Stomach (tissue), 4 donors: ENCODE data around the gene RAI1.

Experiments
- EP300 ChIP-seq: sonication (generic); formaldehyde crosslinking; IDR thresholded peaks from one replicate; pipeline ENCODE4 v1.6.1; 2017; ENCODE audit warnings: antibody characterized with exemption
- TF ChIP-seq, protein P1 (sequence below), 7 experiments: fragments of 450-650 bp in 4 of 7; fragments of 200-600 bp in 3 of 7; sonication (generic) in 3 of 7; IDR thresholded peaks; one replicate each; pipeline ENCODE4 v1.5.1; 2016 to 2019; ENCODE audit warnings: antibody characterized with exemption in 7 of 7, control low read depth in 2 of 7, mild to moderate bottlenecking in 1 of 7

GRCh38 chr17:17849845-17850373 is 168.7 kb downstream of the RAI1 start:
- TF ChIP-seq, protein P1, sequence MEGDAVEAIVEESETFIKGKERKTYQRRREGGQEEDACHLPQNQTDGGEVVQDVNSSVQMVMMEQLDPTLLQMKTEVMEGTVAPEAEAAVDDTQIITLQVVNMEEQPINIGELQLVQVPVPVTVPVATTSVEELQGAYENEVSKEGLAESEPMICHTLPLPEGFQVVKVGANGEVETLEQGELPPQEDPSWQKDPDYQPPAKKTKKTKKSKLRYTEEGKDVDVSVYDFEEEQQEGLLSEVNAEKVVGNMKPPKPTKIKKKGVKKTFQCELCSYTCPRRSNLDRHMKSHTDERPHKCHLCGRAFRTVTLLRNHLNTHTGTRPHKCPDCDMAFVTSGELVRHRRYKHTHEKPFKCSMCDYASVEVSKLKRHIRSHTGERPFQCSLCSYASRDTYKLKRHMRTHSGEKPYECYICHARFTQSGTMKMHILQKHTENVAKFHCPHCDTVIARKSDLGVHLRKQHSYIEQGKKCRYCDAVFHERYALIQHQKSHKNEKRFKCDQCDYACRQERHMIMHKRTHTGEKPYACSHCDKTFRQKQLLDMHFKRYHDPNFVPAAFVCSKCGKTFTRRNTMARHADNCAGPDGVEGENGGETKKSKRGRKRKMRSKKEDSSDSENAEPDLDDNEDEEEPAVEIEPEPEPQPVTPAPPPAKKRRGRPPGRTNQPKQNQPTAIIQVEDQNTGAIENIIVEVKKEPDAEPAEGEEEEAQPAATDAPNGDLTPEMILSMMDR (IDR thresholded peaks at IDR 0.05), result no peak
- TF ChIP-seq EP300, result no peak
